Fibroblast of peridontal ligament (primary cell): ENCODE measurements around the gene PITPNC1.
"Not testable (repeated sequence)": the region's sequence is repeated elsewhere in the genome, so short reads cannot be mapped to it uniquely, and the experiment has no call there.

Experiments
- DNase-seq: peaks from one replicate; pipeline ENCODE4 v3.0.0-alpha.2; 2010; ENCODE audit errors: extremely low read depth

Gene PITPNC1

GRCh38 chr17:67376737-67377487, at the start of gene PITPNC1:
Gene PITPNC1 (plus strand): TSS chr17:67377281.
- DNase-seq: peak; percentile 87

GRCh38 chr17:67328026-67328425, 49.1 kb upstream of the PITPNC1 start:
- DNase-seq: no peak

DNA sequence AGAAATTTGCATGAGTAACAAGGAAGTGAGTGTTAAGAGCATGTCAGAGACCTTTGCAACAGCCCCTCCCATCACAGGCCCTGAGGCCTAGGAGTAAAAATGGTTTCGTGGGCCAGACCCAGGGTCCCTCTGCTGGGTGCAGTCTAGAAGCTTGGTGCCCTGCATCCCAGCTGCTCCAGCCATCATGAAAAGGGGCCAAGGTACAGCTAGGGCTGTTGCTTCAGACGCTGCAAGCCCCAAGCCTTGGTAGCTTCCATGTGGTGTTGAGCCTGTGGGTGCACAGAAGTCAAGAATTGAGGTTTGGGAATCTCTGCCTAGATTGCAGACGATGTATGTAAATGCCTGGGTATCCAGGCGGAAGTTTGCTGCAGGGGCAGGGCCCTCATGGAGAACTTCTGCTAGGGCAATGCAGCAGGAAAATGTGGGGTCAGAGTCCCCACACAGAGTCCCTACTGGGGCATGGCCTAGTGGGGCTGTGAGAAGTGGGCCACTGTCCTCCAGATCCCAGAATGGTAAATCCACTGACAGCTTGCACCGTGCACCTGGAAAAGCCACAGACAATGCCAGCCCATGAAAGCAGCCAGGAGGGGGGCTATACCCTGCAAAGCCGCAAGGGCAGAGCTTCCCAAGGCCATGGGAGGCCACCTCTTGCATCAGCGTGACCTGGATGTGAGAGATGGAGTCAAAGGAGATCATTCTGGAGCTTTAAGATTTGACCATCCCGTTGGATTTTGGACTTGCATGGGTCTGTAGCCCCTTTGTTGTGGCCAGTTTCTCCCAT, 45.5 kb upstream of the PITPNC1 start:
- not testable (repeated sequence) for DNase-seq

GRCh38 chr17:67332162-67332508, 44.9 kb upstream of the PITPNC1 start:
- not testable (repeated sequence) for DNase-seq

GRCh38 chr17:67335245-67335835, 41.7 kb upstream of the PITPNC1 start:
- no peak for DNase-seq

- no peak for DNase-seq
These were observed 40.2 kb upstream of the PITPNC1 start for GRCh38 chr17:67336859-67337258.

- DNase-seq: not testable (repeated sequence)
These were observed 38.7 kb upstream of the PITPNC1 start for GRCh38 chr17:67338353-67338752.

DNA sequence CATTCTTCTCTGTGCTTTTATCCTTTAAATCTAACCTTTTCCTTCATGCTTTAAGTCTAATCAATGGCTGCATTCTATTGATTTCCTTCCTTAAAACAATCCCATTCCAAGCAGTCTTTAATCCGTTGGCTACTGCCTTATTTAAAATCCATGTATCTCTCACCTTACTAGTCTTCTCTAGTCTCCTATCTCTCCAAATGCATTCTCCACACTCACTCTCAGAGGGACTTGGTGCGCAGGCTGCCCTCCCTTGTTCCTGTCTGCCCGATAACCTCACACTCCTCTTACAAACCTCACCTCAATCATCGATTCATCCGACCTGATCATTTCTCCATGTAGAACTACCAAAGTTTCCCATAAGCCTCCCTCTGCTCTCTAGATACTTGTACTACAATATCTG, 33.8 kb upstream of the PITPNC1 start:
- no peak for DNase-seq

DNA sequence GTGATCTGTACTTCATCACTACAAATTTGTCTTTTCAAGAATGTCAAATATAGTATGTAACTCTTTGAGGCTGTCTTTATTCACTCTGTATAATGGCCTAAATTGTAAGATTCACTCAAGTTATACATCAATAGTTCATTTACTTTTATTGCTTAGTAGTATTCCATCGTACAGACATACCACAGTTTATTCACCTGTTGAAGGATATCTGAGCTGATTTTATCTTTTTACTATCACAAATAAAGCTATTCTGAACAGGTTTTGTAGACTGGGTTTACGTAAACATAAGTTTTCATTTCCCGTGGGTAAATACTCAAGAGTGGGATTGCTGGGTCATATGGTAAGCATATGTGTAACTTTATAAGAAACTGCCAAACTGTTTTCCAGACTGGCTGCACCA, 29.3 kb upstream of the PITPNC1 start:
- no peak for DNase-seq

DNA sequence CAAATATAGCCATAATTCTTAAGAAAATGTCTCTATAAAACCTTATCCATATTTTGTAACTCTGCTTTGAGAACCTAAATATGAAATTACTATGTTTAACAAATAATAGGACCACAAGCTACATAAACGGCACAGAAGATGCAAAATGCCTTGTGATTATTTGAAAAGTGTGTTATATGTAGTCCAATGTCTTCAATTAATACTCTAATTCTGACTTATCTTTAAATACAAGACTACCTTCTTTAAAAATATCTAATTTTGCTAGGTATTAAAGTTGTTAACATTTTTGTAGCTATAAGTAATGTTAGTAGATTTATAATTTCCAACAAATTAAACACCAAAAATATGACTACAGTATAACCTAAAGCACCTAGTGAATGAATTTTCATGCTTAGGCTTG, 27.7 kb upstream of the PITPNC1 start:
- no peak for DNase-seq

GRCh38 chr17:67353161-67353560, 23.9 kb upstream of the PITPNC1 start:
- DNase-seq: no peak

DNA sequence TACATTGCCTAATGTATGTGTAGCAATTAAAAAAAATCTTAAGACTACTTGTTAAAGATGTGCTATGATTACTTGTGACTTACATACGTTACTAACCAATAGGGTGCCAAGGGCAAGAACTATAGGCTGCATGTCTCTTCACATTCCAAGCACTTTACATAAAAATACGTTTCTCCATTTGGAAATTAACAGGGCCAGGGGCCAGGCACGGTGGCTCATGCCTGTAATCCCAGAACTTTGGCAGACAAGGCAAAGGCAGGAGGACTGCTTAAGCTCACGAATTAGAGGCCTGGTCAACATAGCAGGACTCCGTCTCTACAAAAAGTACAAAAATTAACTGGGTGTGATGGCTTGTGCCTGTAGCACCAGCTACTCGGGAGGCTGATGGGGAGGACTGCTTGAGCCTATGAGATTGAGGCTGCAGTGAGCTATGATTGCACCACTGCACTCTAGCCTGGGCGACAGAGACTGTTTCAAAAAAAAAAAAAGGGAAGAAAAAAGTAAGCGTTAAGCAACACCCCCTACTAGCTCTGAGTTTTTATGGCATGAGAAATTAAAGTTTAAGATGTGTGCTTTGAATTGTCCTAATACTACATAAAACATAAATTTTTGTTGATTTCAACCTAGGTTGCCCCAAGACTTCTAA, 23.0 kb upstream of the PITPNC1 start:
- DNase-seq: no peak

- DNase-seq: no peak
These were observed 18.5 kb upstream of the PITPNC1 start for GRCh38 chr17:67358612-67359011.

GRCh38 chr17:67359960-67360791, 16.9 kb upstream of the PITPNC1 start:
- peak; percentile 57 for DNase-seq

- no peak for DNase-seq
These were observed 16.2 kb upstream of the PITPNC1 start for GRCh38 chr17:67360880-67361279.

GRCh38 chr17:67362173-67362572, 14.9 kb upstream of the PITPNC1 start:
- no peak for DNase-seq

DNA sequence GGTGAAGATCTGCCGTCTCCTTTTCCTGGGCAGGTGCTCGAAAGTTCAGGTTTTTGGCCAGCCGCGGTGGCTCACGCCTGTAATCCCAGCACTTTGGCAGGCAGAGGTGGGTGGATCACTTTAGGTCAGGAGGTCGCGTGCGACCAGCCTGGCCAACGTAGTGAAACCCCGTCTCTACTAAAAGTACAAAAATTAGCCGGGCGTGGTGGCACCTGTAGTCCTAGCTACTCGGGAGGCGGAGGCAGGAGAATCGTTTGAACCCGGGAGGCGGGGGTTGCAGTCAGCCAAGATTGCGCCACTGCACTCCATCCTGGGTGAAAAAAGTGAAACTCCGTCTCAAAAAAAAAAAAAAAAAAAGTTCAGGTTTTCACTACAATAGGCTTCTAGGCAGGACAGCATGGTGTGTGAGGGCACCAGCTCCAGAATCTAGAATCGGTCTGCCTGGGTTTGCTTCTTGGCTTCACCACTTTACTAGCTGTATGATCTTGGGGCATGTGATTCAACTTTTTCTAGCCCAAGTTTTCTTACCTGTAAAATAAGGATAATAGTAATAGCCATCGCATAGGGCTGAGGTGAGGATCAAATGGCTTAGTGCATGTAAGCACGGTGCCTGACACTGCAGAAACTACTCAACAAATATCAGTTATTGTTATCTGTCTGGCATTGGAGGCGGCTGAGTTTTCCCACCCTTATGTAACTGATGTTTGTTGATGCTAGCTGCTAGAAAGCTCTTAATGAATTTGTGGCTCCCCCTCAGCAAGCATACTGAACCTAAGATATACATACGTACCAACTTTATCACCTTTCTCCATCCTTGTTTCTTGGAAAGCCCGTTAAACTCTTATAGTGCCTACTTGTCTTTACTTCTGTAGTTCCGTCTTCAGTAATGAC, 12.0 kb upstream of the PITPNC1 start:
- DNase-seq: no peak

GRCh38 chr17:67365738-67366192, 11.3 kb upstream of the PITPNC1 start:
- peak; percentile 74 for DNase-seq

GRCh38 chr17:67366193-67367157, 10.6 kb upstream of the PITPNC1 start, which contains the start of gene PSMD12:
Gene PSMD12 (minus strand): TSS chr17:67366577. CDS start chr17:67366519, 58 bp downstream.
- peak; percentile 86 for DNase-seq
